Breast epithelium (tissue), 4 donors: ENCODE data around the gene PPOX. TPM values are rescaled to one million over a fixed set of nuclear protein-coding genes. Genes with fewer than 3 reads are reported as not detected.

Experiments
- DNase-seq, 2 donors: peaks; one replicate each; pipeline ENCODE4 v3.0.0-alpha.2; 2019; ENCODE audit warnings: low spot score in 2 of 2
- H3K27ac ChIP-seq, 2 donors: fragments of 200-600 bp; sonication (generic) in 1 of 2; one replicate each; pipeline ENCODE4 v1.5.1; 2016 to 2019; ENCODE audit warnings: mild to moderate bottlenecking in 1 of 2
- H3K27me3 ChIP-seq, 2 donors: fragments of 200-600 bp; sonication (generic) in 1 of 2; one replicate each; pipeline versions ENCODE4 v1.5.1 to v1.6.0; 2017 to 2019; ENCODE audit warnings: control low read depth in 1 of 2, mild to moderate bottlenecking in 1 of 2
- H3K36me3 ChIP-seq: fragments of 200-600 bp; one replicate; pipeline ENCODE4 v1.5.1; 2019
- H3K4me1 ChIP-seq, 2 donors: fragments of 200-600 bp; sonication (generic); one replicate each; pipeline ENCODE4 v1.5.1; 2016 to 2019; ENCODE audit warnings: control low read depth in 1 of 2
- H3K4me3 ChIP-seq, 3 donors: fragments of 200-600 bp; sonication (generic); 1 replicate in 2 of 3; 2 replicates in 1 of 3; pipeline ENCODE4 v1.5.1; 2016 to 2019; ENCODE audit warnings: mild to moderate bottlenecking in 3 of 3, moderate library complexity in 2 of 3
- H3K9me3 ChIP-seq, 2 donors: fragments of 200-600 bp; sonication (generic) in 1 of 2; one replicate each; pipeline ENCODE4 v1.5.1; 2016 to 2019; ENCODE audit warnings: control low read depth in 1 of 2
- CTCF ChIP-seq, 3 donors: fragments of 450-650 bp; IDR thresholded peaks; one replicate each; pipeline ENCODE4 v1.5.1; 2016 to 2017; ENCODE audit warnings: antibody characterized with exemption in 3 of 3, mild to moderate bottlenecking in 3 of 3, moderate library complexity in 3 of 3
- POLR2A ChIP-seq: fragments of 450-650 bp; IDR thresholded peaks from one replicate; pipeline ENCODE4 v1.6.1; 2016; ENCODE audit warnings: antibody characterized with exemption, mild to moderate bottlenecking, moderate library complexity
- POLR2AphosphoS5 ChIP-seq, 3 donors: sonication (generic); formaldehyde crosslinking; IDR thresholded peaks; one replicate each; pipeline ENCODE4 v1.6.1; 2017; ENCODE audit warnings: antibody characterized with exemption in 3 of 3
- intact Hi-C: fragments of 100-400 bp; cut with DNase I; formaldehyde crosslinking; loops from one replicate; pipeline ENCODE4 v1.15.1; 2023; ENCODE audit warnings: low total_unique reads
- total RNA-seq, 3 donors: library from RNA; depleted of rRNA; stranded (reverse); fragments of >200 nt; gene quantifications; one replicate each; pipeline ENCODE4 v1.1.0, GENCODE V29; 2016

Gene PPOX
- total RNA-seq, 3 donors from 2014 or later = 19.5 to 26.8 (median 25.2) TPM

GRCh38 chr1:161198194-161198896 is 32.1 kb downstream of the PPOX start:
- Histone ChIP-seq H3K9me3 (no peaks in the 10 kb centered on the region), H3K27ac (peak overlapping the region; percentile 97 to 98), H3K27me3 (no peaks in the 10 kb centered on the region), H3K4me1 (peaks cover 20 to 26% of the 10 kb centered on the region in 2 donors), H3K4me3 (peak overlapping the region; percentile 47 to 69 (median 47)), H3K36me3 (no peaks in the 10 kb centered on the region)
- DNase-seq = peak; percentile 40 to 72
- TF ChIP-seq CTCF (IDR thresholded peaks at IDR 0.05) = no peak
- TF ChIP-seq POLR2A = no peak
- TF ChIP-seq POLR2AphosphoS5 (IDR thresholded peaks at IDR 0.05) = no peak
- intact Hi-C loops = no loop called here

- H3K9me3 ChIP-seq = no peaks in the 10 kb centered on the region
- H3K27ac ChIP-seq = peak within 1 kb of the TSS; percentile 97 to 98
- intact Hi-C loops = no loop called here
- H3K27me3 ChIP-seq = no peaks in the 10 kb centered on the region
- H3K4me3 ChIP-seq = peak within 1 kb of the TSS; percentile 47 to 69 (median 47)
- no peak for TF ChIP-seq CTCF (IDR thresholded peaks at IDR 0.05)
- TF ChIP-seq POLR2AphosphoS5 (IDR thresholded peaks at IDR 0.05) = peak in 2 of 3 donors; percentile 26 to 67
- TF ChIP-seq POLR2A = peak; percentile 90
- H3K36me3 ChIP-seq = no peaks in the 10 kb centered on the region
- peaks cover 21 to 24% of the 10 kb centered on the region in 2 donors for H3K4me1 ChIP-seq
- DNase-seq = peak in 1 of 2 donors; percentile 43
Measured at GRCh38 chr1:161198897-161199431, 32.7 kb downstream of the PPOX start, which contains the start of gene ADAMTS4. Gene ADAMTS4 (minus strand): TSS chr1:161199054. CDS start chr1:161198627, 427 bp downstream.

- peak overlapping the region; percentile 97 to 98 for H3K27ac ChIP-seq
- no peak for DNase-seq
Measured at GRCh38 chr1:161199506-161200139, 33.4 kb downstream of the PPOX start.

GRCh38 chr1:161200421-161200991 is 34.3 kb downstream of the PPOX start:
- H3K27me3 ChIP-seq = no peaks in the 10 kb centered on the region
- H3K4me3 ChIP-seq = peak overlapping the region in 1 of 3 donors; percentile 69
- H3K27ac ChIP-seq = peak overlapping the region; percentile 97 to 98
- intact Hi-C loops = no loop called here
- H3K9me3 ChIP-seq = no peaks in the 10 kb centered on the region
- no peaks in the 10 kb centered on the region for H3K36me3 ChIP-seq
- TF ChIP-seq POLR2AphosphoS5 (IDR thresholded peaks at IDR 0.05) (no peak), POLR2A (no peak), CTCF (IDR thresholded peaks at IDR 0.05) (no peak)
- DNase-seq = no peak
- H3K4me1 ChIP-seq = peaks cover 24% of the 10 kb centered on the region in 2 donors

More at GRCh38 chr1:161199506-161200139, 33.4 kb downstream of the PPOX start:
- Histone ChIP-seq H3K4me1 (peaks cover 24% of the 10 kb centered on the region in 2 donors), H3K36me3 (no peaks in the 10 kb centered on the region), H3K9me3 (no peaks in the 10 kb centered on the region), H3K4me3 (peak overlapping the region in 2 of 3 donors; percentile 47 to 69), H3K27me3 (no peaks in the 10 kb centered on the region)
- no peak for TF ChIP-seq POLR2A
- no peak for TF ChIP-seq POLR2AphosphoS5 (IDR thresholded peaks at IDR 0.05)
- no peak for TF ChIP-seq CTCF (IDR thresholded peaks at IDR 0.05)
- intact Hi-C loops = no loop called here
